NB4 (cell line): ENCODE data around the gene SLF2.

Experiments used
- DNase-seq: peaks from one replicate; pipeline ENCODE4 v3.0.0; 2010; ENCODE audit warnings: low read depth
- H3K4me3 ChIP-seq: one replicate; pipeline ENCODE4 v1.5.1; 2011; ENCODE audit warnings: mild to moderate bottlenecking, low read depth, low read length, moderate library complexity
- CTCF ChIP-seq: IDR thresholded peaks from one replicate; pipeline ENCODE4 v1.5.1; 2012; ENCODE audit warnings: low read depth, low read length
- MAX ChIP-seq: IDR thresholded peaks from 2 replicates; pipeline ENCODE4 v1.6.1; 2011; ENCODE audit warnings: low read depth, low read length
- MYC ChIP-seq: IDR thresholded peaks from 2 replicates; pipeline ENCODE4 v1.6.1; 2011; ENCODE audit warnings: low read depth, low read length
- POLR2A ChIP-seq: IDR thresholded peaks from 2 replicates; pipeline ENCODE4 v1.6.1; 2011; ENCODE audit warnings: mild to moderate bottlenecking; ENCODE audit not compliant: insufficient read length; ENCODE audit errors: extremely low read depth

SLF2 gene

GRCh38 chr10:100967332-100967731 is 54.6 kb downstream of the SLF2 start:
- no peak for DNase-seq
- no peak overlapping the region for H3K4me3 ChIP-seq
- TF ChIP-seq POLR2A, result no peak
- no peak for TF ChIP-seq MYC
- no peak for TF ChIP-seq MAX
- no peak for TF ChIP-seq CTCF

- no peak for DNase-seq
- TF ChIP-seq CTCF (no peak), MAX (no peak), POLR2A (no peak), MYC (no peak)
- no peak overlapping the region for H3K4me3 ChIP-seq
These were observed 55.4 kb downstream of the SLF2 start for GRCh38 chr10:100968062-100968736.

GRCh38 chr10:100968863-100969186 is 56.1 kb downstream of the SLF2 start:
- TF ChIP-seq MYC (no peak), POLR2A (no peak)
- no peak for DNase-seq
- H3K4me3 ChIP-seq, result no peak overlapping the region

- no peak within 1 kb of the TSS for H3K4me3 ChIP-seq
- peak; percentile 57 for DNase-seq
- peak; percentile 50 for TF ChIP-seq CTCF
- TF ChIP-seq POLR2A, result no peak
- no peak for TF ChIP-seq MYC
- TF ChIP-seq MAX, result no peak
These were observed 56.7 kb downstream of the SLF2 start, which contains the start of gene SEMA4G for GRCh38 chr10:100969187-100970075. SEMA4G (plus strand) TSS chr10:100969504; CDS start chr10:100972913, 3,409 bp downstream.

GRCh38 chr10:100970076-100970913 is 57.5 kb downstream of the SLF2 start:
- no peak overlapping the region for H3K4me3 ChIP-seq
- TF ChIP-seq MAX, result no peak
- TF ChIP-seq CTCF, result no peak
- no peak for TF ChIP-seq POLR2A
- DNase-seq, result no peak
